ENCODE measurements around the gene ZBTB26. TPM values are rescaled to one million over a fixed set of nuclear protein-coding genes. Genes with fewer than 3 reads are reported as not detected.

Gene ZBTB26, protein sequence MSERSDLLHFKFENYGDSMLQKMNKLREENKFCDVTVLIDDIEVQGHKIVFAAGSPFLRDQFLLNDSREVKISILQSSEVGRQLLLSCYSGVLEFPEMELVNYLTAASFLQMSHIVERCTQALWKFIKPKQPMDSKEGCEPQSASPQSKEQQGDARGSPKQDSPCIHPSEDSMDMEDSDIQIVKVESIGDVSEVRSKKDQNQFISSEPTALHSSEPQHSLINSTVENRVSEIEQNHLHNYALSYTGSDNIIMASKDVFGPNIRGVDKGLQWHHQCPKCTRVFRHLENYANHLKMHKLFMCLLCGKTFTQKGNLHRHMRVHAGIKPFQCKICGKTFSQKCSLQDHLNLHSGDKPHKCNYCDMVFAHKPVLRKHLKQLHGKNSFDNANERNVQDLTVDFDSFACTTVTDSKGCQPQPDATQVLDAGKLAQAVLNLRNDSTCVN
- polyA plus RNA-seq (ENCODE audit: insufficient read length), result 24.5 TPM
- long read RNA-seq, donor 1, full-length matches to known transcripts, result 2 of 2 reads
- long read RNA-seq, donor 1, partial matches to known transcripts, result 0 of 2 reads
- long read RNA-seq, donor 1, other reads (novel, unspliced or antisense), result 0 of 2 reads
- long read RNA-seq, donor 2, full-length matches to known transcripts, result 5 of 5 reads
- long read RNA-seq, donor 2, partial matches to known transcripts, result 0 of 5 reads
- long read RNA-seq, donor 2, other reads (novel, unspliced or antisense), result 0 of 5 reads
- long read RNA-seq, donor 3, full-length matches to known transcripts, result 1 of 1 reads
- long read RNA-seq, donor 3, partial matches to known transcripts, result 0 of 1 reads
- long read RNA-seq, donor 3, other reads (novel, unspliced or antisense), result 0 of 1 reads
- long read RNA-seq, donor 4, result 0 reads
- long read RNA-seq, donor 5, full-length matches to known transcripts, result 5 of 5 reads
- long read RNA-seq, donor 5, partial matches to known transcripts, result 0 of 5 reads
- long read RNA-seq, donor 5, other reads (novel, unspliced or antisense), result 0 of 5 reads
- long read RNA-seq, donor 6, full-length matches to known transcripts, result 1 of 8 reads
- long read RNA-seq, donor 6, partial matches to known transcripts, result 7 of 8 reads
- long read RNA-seq, donor 6, other reads (novel, unspliced or antisense), result 0 of 8 reads
- long read RNA-seq, donor 7, full-length matches to known transcripts, result 7 of 7 reads
- long read RNA-seq, donor 7, partial matches to known transcripts, result 0 of 7 reads
- long read RNA-seq, donor 7, other reads (novel, unspliced or antisense), result 0 of 7 reads
- long read RNA-seq, donor 8, full-length matches to known transcripts, result 3 of 3 reads
- long read RNA-seq, donor 8, partial matches to known transcripts, result 0 of 3 reads
- long read RNA-seq, donor 8, other reads (novel, unspliced or antisense), result 0 of 3 reads

DNA sequence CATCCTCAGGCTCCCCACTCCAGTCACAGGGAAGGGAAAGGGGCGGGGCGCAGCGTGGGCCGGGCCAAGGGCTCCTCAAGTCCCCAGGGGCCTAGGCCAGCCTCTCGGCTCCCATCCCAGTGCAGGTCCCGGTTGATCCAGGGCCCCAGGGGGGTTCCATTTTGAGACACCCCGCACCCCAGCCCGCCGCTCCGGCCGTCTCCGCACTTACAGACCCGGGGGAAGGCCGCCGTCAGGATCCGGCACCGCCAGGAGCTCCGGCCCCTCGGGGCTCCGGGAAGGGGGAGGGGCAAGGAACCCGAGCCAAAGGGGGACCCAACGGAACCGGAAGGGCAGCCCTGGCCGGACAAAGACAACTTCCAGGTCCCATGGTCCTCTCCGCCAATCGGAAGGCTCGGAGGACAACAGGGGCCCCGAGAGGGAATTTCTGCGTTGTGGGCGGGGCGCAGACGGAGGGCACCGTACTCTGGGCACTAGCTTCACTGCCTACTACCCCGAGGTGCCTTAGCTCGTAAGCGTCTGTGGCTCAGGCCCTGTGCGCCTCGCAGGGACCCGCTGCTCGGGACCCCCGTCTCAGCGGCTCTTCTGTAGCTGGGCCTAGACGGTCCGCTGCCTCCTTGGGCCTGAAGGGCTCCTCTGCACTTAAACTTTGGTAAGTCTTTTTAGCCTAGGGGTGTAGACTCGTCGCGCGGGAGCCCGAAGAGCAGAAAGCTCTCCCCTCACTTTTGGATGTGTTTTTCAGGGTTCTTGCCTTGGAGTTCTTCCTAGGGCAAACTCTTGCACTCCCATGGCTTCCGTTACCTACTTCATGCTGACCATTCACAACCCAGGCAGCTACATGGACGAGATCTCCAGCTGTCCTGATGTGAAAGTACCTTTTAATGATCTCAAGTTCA is at the start of gene ZBTB26:
TSS of gene ZBTB26 (minus strand) at position 287 of the 896 bp plus-strand sequence. CDS start 11,578 bp downstream, outside the sequence.
- peak; percentile 93 for DNase-seq

DNA sequence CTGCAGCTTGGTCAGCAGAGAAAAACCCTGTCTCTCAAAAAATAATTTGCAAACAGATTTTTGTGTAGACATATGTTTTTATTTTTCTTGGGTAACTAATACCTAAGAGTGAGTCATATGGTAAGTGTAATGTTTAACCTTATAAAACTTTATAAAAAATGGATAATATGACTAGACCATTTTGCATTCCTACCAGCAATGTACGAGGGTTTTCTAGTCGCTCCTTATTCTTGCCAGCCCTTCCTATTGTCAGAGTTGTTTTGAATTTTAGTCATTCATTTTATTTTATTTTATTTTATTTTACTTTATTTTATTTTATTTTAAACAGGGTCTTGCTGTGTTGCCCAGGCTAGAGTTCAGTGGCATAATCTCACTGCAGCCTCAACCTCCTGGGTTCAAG is 47.3 kb upstream of the ZBTB26 start:
- DNase-seq, result no peak

DNA sequence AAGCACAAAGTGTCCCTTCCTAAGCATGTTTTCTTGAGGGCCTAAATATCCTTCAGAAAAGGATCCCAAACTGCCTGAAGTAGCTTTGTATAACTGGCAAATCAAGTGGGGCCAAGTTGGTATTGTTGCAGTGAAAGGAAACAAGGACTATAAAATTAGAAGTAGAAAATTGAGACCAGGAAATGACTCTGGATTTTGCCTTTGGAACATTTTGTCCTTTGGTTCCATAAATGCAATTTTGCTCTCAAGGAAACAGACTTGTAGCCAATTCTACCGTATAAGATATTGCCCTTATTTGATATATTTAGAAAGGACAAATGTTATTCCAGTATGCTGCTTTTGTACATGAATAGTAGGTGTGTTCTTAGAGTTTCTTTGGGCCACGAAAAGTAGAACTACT is 43.9 kb upstream of the ZBTB26 start:
- DNase-seq, result no peak

DNA sequence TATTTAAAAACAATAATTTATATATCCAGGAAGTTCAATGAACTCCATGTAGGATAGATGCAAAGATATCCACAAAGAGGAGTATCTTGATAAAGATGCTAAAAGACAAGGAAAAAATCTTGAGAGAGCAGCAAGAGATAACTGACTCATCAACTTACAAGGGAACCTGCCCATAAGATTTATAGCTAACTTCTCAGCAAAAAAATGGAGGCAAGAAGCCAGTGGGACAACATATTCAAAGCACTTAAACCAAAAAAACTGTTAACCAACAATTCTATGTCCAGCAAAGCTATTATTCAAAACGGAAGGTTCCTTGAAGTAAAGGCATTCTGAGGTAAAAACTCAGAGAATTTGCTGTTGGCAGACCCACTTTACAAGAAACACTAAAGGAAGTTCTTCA is 29.8 kb upstream of the ZBTB26 start:
- no peak for DNase-seq

DNA sequence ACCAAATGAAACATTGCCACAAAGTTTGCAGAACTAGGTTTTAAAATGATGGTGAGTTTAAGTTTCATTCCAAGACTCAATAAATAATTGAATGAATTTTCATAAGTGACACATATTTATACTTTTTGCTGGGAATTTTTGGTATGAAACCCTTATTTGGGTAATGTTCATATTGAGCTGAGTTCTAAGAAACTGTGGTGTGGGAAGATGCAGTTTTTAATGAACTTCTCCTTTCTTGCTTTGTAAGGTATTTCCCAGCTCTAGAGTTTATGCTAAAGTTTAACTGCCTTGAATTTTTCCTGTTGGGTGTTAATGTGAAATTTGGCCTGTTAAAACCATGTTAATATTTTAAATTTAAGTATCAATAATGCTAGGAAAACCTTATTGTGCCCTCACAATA is 24.6 kb upstream of the ZBTB26 start:
- no peak for DNase-seq

DNA sequence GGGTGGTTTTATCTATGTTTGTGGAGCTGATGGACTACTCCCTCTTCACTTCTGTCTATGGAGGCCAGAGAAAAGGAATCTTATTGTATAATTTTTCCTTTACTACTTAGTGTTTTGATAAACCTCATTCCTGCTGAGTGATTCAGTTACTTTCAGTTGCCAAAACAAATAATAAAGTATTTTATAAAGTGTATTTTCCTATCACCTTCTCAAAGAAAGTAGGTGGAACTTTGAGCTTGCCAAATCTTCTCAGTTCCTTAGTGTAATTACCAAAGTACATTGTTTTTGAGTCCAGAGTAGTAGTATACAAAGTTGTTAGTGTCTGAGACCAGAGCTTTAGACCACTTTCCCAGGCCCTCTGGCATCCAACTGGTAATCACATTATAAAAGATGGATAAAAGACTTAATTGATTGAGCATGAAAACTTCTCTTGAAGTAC is 23.0 kb upstream of the ZBTB26 start:
- DNase-seq, result no peak

DNA sequence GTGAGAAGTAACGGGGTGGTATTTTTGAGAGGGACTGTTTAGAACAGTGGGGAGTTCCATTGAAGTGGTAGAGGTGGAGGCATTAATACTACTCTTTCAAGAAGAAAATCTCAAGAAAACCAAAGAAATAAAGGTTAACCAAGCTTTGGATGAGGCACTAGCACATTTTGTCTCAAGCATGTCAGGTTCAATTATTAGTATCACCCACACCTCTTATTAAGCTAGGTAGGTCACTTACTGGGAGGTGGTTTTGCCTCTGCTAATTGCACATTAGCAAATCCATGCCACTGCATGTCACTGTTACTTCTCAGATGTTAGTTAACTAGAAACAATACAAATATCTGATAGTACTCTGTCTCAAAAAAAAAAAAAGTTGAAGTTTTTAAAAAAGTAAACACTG is 19.7 kb upstream of the ZBTB26 start:
- DNase-seq, result no peak

DNA sequence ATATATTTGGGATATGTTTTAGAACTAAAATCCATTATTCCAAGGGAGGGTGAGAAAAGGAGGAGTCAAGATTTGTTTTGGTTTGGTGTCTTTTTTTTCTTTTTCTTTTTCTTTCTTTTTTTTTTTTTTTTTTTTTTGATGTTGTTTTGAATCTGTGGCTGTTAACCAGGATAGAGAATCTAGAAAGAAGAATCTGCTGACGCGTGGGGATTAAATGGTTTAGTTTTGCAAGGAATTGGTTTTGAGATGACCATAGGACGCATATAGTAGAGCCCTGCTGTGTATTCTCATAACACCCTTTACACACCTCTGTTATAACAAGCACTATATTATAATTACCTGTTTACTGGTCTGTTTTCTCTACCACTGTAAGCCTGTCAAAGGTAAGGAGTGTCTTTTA is 19.0 kb upstream of the ZBTB26 start:
- no peak for DNase-seq

DNA sequence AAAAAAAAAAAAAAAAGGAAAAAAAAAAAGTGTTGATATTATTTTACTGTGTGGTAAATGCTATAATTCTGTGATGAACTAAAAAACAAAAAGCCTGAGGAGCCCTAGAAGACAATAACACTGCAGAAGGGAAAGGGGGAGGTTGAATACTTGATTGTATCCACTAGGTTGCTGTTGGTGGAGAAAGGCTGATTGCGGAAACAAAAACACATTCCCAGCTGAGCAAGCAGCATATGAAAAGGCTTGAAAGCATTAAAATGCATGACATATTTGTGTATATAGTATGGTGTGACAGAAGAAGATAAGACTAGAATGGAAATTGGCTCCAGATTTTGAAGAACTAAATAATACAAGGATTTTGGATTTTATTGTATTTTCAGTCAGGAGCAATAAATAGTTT is 18.4 kb upstream of the ZBTB26 start:
- DNase-seq, result no peak

DNA sequence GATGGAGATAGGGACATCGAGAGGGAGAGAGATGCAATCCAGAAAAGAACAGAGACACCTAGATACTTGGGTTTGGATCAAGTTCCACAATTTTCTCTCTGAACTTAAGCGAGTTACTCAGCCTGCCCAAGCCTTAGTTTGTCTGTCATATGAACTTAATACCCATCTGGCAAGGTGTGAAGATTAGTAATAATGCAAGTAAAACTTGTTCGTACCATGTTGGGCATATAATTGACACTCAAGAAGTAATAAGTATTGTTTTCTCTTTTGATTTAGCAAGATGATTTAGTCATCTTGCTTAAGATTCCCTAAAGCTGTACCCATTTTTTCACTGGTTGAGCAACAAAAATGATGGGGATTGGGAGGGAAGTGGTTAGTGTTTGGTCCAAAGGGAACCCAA is 17.0 kb upstream of the ZBTB26 start:
- DNase-seq, result no peak

DNA sequence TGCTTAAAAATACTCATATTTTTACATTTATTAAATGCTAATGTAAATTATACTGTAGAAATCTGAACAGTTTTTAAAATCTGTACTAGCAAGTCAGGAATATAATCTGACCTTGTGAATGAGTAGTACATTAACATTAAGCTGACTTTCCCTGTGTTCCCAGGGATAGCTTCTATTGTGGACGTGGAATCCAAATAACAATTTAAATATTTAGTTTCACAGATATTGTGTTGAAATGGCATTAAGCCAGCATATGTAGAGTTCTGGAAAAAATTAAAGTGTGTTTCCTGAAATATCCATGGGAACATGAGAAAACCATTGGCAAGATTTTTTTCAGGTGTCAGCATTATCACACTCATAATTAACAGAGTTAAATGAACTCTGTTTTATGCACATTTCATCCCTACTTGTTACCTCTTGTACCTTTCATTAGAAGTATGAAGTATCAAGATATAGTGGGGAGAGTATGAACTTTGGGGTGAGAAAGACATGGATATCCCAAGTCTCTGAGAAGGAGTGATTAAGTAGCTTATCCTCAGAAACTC is 15.2 kb upstream of the ZBTB26 start:
- DNase-seq, result no peak

DNA sequence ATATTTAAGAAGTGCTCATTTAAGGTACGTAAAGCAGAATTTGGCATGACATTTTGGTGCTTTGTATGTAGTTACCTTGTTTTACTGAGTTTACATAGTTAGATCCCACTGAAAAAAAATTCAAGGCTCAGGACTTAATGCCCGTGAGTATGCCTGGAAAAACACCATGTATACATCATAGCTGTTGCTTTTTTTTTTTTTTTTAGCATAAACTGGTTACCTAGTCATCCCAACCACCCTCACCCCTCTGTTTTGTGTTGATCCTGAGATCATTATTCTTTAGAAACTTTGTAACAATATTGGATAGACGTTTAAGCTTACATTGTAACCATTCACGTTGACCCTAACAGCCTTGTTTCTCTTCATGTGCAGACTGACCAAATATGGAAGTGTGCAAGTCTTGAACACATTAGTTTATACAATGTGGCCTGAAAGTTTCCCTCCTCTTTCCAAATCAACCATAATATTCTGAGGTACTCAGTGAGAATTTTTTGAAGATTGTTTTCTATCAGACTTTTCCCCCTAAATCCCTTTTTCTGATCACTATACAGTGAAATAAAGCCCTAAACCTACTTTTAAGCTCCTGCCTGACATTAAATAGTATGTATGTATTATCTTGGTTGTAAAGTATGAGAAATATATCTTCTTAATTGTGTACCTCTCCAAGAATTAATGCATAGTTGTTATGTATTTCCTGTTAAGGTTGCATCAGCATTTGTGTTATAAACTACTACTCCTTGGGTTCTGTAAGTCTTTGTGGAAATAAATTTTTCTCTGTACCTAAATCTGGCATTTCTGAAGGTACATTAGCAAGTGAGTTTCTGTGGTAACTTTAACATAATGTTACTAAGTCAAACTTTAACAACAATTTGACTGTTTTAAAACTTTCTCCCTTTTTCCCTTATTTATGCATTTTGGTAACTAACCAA is 13.9 kb upstream of the ZBTB26 start:
- DNase-seq, result no peak

DNA sequence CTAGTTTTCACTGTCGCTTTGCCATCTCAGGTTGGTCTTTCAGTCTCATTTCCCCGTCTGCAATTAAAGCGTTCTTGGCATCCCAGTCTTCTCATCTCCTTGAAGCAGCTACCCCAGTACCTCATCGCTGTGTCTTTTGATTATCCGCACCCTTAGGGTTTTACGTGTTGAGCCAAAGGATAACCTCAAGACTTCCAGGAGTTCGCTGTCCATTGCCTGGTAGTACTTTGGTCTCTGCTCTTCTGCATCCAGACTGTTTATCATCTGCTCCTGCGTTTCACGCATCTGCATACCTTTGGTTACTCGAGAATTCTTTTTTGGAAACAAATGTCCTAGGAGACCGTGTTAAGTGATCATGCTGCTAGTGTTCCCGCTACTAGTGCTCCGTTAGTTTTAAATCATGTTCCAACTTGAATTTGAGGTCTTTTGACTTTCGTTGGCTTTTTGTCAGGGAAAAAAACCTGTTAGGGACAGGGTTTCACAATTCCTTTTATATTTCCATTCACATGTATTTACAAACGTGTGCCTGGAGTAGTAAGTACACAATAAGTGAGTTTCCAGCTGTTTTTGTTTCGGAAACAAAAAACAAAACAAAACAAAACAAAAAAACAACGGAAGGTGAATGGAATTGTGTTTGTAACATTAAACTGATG is 10.4 kb upstream of the ZBTB26 start:
- no peak for DNase-seq

DNA sequence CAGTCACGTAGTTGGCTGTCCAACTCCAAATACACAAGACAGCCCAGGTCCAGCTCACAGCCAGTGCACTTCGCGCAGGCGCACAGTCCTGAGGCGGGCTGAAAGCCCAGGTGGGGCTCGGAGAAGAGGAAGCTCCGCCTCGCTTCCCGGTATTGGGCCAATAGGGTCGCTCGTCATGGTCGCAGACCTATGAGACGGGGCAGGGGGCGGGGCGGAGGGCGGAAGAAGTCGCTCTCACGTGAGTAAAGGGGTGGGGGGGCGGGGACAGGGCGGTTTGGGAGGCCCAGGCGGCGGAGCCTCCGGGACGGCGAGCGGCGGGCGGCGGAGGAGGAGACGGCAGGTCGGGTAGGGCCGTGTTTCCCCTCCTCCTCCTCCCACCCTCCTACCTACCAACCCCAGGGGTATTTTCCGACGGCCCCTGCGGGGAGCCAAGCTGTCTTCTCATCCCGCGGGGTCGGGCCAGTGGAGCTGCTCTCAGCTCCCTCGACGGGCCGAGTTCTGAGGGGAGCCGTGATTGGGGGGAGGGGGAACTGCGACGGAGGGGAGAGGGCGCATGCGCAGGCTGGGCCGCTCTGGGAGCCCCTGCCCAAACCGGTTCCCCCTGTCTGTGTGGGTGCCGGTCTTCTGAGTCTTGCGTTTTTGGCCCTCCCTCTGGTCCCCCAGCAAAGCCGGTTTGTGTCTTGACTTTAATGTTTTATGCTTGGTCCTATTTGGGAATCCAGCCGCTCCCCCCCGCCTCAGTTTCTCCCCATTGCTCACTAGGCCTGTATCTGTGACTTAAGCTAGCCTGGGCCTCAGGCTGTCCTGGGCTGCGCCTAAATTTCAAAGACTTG is 9.7 kb upstream of the ZBTB26 start, which contains the start of gene RABGAP1:
TSS of gene RABGAP1 (plus strand) at position 272 of the 833 bp plus-strand sequence. CDS start 16,040 bp downstream, outside the sequence.
- DNase-seq, result peak; percentile 99

DNA sequence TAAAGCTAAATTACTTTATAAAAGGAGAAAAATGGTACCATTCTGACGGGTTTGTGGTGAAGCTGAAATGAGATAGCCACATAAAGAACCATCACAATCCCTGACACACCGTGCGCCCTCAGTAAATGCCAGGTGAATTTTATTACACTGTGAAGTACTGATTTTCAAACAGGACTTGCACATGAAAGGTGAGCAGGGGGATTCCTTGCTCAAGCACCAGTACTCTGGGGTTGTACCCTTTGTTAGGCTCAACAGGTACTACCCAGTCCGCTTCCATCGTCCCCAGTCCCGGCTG is 9.1 kb upstream of the ZBTB26 start:
- no peak for DNase-seq

DNA sequence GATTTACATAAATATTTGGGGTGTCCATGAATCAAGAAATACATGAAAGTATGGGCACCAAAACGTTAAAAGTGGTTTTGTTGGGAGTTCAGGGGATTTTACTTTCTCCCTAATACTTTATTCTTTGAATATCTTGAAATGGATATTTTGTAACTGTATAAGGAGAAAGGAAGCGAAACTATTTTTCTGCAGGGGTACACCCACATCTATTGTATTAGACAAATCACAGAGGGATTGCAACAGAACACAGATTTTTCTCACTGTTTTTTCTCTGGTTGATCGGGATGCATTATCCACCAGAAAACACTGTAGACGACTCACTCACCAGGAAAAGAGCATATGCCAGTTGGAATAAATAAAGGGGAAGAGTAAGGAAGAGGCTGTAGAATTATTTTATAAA is 8.3 kb upstream of the ZBTB26 start:
- DNase-seq, result no peak

DNA sequence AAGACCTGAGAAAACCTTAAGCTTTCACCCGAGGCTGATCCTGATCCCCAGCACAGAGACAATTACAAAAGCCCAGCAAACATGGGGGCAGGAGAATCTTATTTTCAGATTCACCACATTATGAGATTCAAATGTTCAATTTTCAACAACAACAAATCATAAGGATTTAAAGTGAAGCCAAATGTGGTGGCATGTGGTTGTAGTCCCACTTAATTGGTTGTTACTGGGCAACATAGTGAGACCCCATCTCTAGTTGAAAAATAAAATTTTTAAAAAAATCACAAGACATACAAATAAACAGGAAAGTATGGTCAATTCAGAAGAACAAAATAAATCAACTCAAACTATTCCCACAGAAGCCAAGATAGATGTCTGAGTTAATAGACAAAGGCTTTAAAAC is 5.6 kb upstream of the ZBTB26 start:
- DNase-seq, result no peak

DNA sequence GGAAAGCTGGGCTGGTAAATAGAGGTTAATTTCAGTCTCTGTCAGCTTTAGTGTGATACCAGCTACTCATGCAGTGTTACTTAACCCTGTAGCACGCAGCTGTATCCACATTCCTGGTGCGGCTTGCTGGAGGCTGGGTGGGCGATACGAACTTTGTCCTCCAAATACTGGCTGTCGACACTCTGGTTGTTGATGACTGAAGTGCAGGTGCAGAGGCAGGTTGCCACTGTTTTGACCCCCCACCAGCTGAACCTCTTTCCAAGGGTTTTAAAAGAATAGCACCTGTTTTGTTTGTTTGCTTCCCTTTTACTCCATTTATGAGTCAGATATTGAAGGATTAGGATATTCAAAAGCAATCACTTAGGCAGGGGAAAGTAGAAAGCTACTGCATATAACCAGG is 5.2 kb upstream of the ZBTB26 start:
- DNase-seq, result no peak
